Measurements from ENCODE around the gene TMEM167B. TPM values are rescaled to one million over a fixed set of nuclear protein-coding genes. Genes with fewer than 3 reads are reported as not detected.

The TMEM167B gene
- total and polyA plus RNA-seq, 9 donors: 18.2 to 58.0 (median 41.9) TPM

DNA sequence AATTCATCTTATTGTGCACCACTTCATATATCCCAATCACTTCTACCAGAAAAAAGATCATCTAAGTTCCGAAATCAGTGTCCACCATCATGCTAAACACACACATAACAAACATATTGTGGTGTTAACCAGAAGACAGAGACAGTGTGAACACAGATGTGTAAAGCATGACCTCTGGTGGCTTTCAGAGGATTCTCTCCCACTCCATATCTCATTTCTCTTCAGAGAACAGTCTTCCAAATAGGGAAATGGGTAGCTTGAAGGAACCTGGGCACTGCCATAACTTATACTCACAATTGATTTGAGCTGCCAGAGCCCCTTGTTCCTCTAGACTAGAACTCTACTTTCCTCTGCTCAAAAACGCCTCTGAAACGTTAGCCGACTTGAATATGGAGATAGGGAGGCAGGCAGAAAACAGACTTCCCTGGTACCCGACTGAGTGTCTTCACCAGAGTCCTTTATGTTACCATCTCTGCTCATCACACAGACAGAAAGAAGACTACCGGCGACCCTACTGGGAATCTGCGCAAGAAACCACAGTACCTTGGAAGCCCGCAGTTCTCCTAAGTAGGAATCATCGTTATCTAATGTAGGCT is 21.6 kb downstream of the TMEM167B start:
- no peak overlapping the region for H3K4me3 ChIP-seq
- no peak for DNase-seq
- no peak for TF ChIP-seq POLR2A (IDR thresholded peaks at IDR 0.05)
- WGBS, 3 donors: 17 to 20% (median 20%) methylated on average over 10 of the region's 10 CpGs
- H3K9me3 ChIP-seq: no peaks in the 10 kb centered on the region
- H3K4me1 ChIP-seq (ENCODE audit: insufficient read depth): peaks cover 5% of the 10 kb centered on the region
- no peak overlapping the region for H3K27ac ChIP-seq
- intact Hi-C loops (cut with DNase I): loop anchor here in 2 of 4 donors (10.0 kb wide), 3 partner anchors 87 to 153 kb away; partner anchors contain the start of gene CLCC1 (in 1 of the 2)
- H3K27me3 ChIP-seq: no peaks in the 10 kb centered on the region
- no peaks in the 10 kb centered on the region for H3K36me3 ChIP-seq

DNA sequence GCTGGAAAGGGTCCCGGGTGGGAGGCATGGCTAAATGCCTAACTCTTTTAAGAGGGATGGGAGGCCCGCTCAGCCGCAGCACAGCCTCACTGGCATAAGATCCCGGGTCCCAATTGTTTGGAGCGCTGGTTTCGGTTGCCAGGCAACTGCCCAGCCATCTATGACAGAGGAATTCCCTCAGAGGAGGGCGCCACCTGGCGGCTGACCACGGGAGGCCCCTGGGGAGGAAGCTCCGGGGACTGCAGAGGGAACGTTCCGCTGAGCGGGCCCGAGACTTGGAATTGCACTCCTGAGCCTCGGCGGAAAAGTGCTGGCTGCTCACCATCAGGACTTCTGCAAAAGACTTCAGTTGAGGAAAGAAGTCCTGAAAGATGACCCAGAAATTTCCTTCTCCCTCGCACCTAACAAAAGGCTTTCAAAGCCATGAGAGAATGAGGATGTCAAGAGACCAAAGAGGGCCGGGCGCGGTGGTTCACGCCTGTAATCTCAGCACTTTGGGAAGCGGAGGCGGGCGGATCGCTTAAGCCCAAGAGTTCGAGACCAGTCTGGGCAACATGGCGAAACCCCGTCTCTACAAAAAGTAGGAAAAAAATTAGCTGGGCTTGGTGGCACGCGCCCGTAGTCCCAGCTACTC is 22.2 kb downstream of the TMEM167B start:
- Histone ChIP-seq H3K4me1 (ENCODE audit: insufficient read depth) (peaks cover 5% of the 10 kb centered on the region), H3K36me3 (no peaks in the 10 kb centered on the region), H3K27me3 (no peaks in the 10 kb centered on the region), H3K9me3 (no peaks in the 10 kb centered on the region), H3K27ac (no peak overlapping the region), H3K4me3 (peak overlapping the region; percentile 2)
- peak; percentile 86 to 94 (median 89) for DNase-seq
- WGBS, 3 donors: 6 to 11% (median 8%) methylated on average over 30 to 31 of the region's 31 CpGs
- TF ChIP-seq CTCF (IDR thresholded peaks at IDR 0.05): peak; percentile 68 to 79 (median 70)
- no peak for TF ChIP-seq EP300 (IDR thresholded peaks at IDR 0.05)
- TF ChIP-seq POLR2A (IDR thresholded peaks at IDR 0.05): no peak
- intact Hi-C loops (cut with DNase I): loop anchor here in 2 of 4 donors (10.0 kb wide), 3 partner anchors 88 to 152 kb away; partner anchors contain the start of gene CLCC1 (in 1 of the 2)

DNA sequence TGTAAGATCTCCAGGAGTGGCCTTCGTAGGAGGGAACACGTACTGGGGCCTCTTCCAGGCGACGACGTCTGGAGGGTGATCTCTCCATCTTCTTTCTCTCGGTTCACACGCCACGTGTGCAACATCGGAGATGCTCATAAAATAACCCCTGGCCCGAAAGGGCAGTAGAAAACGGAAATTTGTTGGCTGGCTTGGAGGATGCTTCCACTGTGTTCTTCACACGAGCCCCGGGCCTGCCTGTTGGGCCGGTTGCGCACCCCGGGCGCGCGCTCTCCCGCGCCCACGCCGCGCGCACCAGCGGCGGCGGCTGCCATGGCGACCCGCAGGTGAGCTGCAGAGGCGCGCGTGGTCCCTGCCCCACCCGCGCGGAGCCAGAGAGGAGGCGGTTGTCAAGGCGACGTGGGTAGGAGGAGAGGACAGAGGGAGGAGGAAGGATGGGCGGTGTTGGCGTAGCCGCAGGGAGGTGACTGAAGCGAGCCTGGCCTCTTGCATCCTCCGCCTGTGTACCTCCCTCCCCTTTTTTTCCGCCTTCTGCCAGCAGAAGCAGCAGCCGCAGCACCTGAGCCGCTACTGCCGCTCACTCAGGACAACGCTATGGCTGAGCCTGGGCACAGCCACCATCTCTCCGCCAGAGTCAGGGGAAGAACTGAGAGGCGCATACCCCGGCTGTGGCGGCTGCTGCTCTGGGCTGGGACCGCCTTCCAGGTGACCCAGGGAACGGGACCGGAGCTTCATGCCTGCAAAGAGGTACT is 23.2 kb downstream of the TMEM167B start, which contains the start of gene ELAPOR1:
ELAPOR1 (plus strand) TSS at position 526 of the 752 bp plus-strand sequence; CDS start at position 595, 69 bp downstream.
- DNase-seq: peak in 3 of 5 donors; percentile 34 to 49 (median 37)
- Histone ChIP-seq H3K9me3 (no peaks in the 10 kb centered on the region), H3K36me3 (no peaks in the 10 kb centered on the region), H3K27me3 (no peaks in the 10 kb centered on the region), H3K4me3 (peak within 1 kb of the TSS; percentile 24), H3K27ac (no peak within 1 kb of the TSS), H3K4me1 (ENCODE audit: insufficient read depth) (peaks cover 5% of the 10 kb centered on the region)
- TF ChIP-seq EP300 (IDR thresholded peaks at IDR 0.05) (no peak), POLR2A (IDR thresholded peaks at IDR 0.05) (no peak), CTCF (IDR thresholded peaks at IDR 0.05) (no peak)
- intact Hi-C loops (cut with DNase I): loop anchor here in 2 of 4 donors (10.0 kb wide), 3 partner anchors 89 to 151 kb away; partner anchors contain the start of gene CLCC1 (in 1 of the 2)
- WGBS, 3 donors: 1 to 2% (median 1%) methylated on average over 48 to 56 of the region's 56 CpGs

DNA sequence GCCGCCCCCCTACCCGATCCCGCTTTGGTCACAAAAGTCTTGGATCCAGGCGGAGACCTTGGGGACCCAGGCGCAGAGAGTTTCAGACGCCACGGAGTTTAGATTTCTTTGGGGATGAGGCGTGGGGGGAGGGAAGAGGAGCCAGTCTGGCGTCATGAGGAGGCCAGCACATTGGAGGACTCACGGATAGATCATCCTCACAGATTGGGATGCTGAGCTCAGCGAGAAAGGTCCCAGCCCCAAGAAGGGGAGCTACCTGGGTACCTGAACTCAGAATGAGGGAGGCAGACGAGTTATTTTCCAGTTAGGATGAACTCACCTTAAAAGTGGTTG is 23.7 kb downstream of the TMEM167B start:
- no peak overlapping the region for H3K27ac ChIP-seq
- no peaks in the 10 kb centered on the region for H3K27me3 ChIP-seq
- intact Hi-C loops (cut with DNase I): loop anchor here in 2 of 4 donors (10.0 kb wide), 3 partner anchors 90 to 150 kb away; partner anchors contain the start of gene CLCC1 (in 1 of the 2)
- H3K36me3 ChIP-seq: no peaks in the 10 kb centered on the region
- H3K9me3 ChIP-seq: no peaks in the 10 kb centered on the region
- TF ChIP-seq POLR2A (IDR thresholded peaks at IDR 0.05) (no peak), CTCF (IDR thresholded peaks at IDR 0.05) (no peak), EP300 (IDR thresholded peaks at IDR 0.05) (no peak)
- DNase-seq: no peak
- H3K4me1 ChIP-seq (ENCODE audit: insufficient read depth): peaks cover 5% of the 10 kb centered on the region
- 4 to 9% (median 6%) methylated on average over 12 of the region's 12 CpGs for WGBS, 3 donors
- peak overlapping the region; percentile 24 for H3K4me3 ChIP-seq
